Panc1 (cell line): ENCODE data around the gene PARD3. TPM values are rescaled to one million over a fixed set of nuclear protein-coding genes. Genes with fewer than 3 reads are reported as not detected.

Source experiments
- ATAC-seq: fragments of 200-7000 bp; cut with Tn5 transposase; 2 replicates; pipeline ENCODE4 v1.9.1; 2020; ENCODE audit warnings: mild to moderate bottlenecking, moderate library complexity
- BruUV-seq: library from RNA; stranded (reverse); fragments of 400-500 nt; replicated peaks from 2 replicates; lab custom pipeline; 2021; lab: Mats Ljungman, UMichigan
- CTCF ChIA-PET: fragments of 300-600 bp; sonication (Branson Sonifier 250); formaldehyde crosslinking; loops from one replicate; lab custom pipeline; 2022; ENCODE audit warnings: antibody characterized with exemption; lab: Charles Lee
- POLR2A ChIA-PET: fragments of 300-600 bp; sonication (Branson Sonifier 250); formaldehyde crosslinking; loops from one replicate; lab custom pipeline; 2022; ENCODE audit warnings: antibody characterized with exemption; lab: Charles Lee
- DNase-seq: peaks from one replicate; pipeline ENCODE4 v3.0.0-alpha.2; 2010; ENCODE audit warnings: low read depth, low spot score
- H3K27ac ChIP-seq: 2 replicates; pipeline ENCODE4 v1.5.1; 2011; ENCODE audit warnings: mild to moderate bottlenecking, low read length, inconsistent platforms
- H3K27me3 ChIP-seq: fragments of 200-500 bp; sonication (Bioruptor generic); 2 replicates; pipeline ENCODE4 v1.6.0; 2014; ENCODE audit warnings: low read length, inconsistent platforms; ENCODE audit not compliant: control insufficient read depth, insufficient read depth
- H3K36me3 ChIP-seq: fragments of 200-500 bp; sonication (Bioruptor generic); 2 replicates; pipeline ENCODE4 v1.5.1; 2014; ENCODE audit warnings: inconsistent platforms, mild to moderate bottlenecking, low read length, moderate library complexity; ENCODE audit not compliant: control insufficient read depth, insufficient read depth
- H3K4me1 ChIP-seq: 2 replicates; pipeline ENCODE4 v1.5.1; 2011; ENCODE audit warnings: inconsistent platforms, mild to moderate bottlenecking, low read length, moderate library complexity; ENCODE audit not compliant: control insufficient read depth, insufficient read depth
- H3K4me3 ChIP-seq, 2 experiments: 2 replicates each; pipeline ENCODE4 v1.5.1; 2011 to 2012; ENCODE audit warnings: low read depth in 2 of 2, low read length in 2 of 2, mild to moderate bottlenecking in 2 of 2, inconsistent platforms in 1 of 2, moderate library complexity in 1 of 2
- H3K9me3 ChIP-seq: fragments of 200-500 bp; sonication (Bioruptor generic); 2 replicates; pipeline ENCODE4 v1.5.1; 2014; ENCODE audit warnings: low read depth, mild to moderate bottlenecking, inconsistent platforms, low read length, moderate library complexity; ENCODE audit not compliant: control insufficient read depth, insufficient read depth
- POLR2AphosphoS5 ChIP-seq: IDR thresholded peaks from 2 replicates; pipeline ENCODE4 v1.6.1; 2012; ENCODE audit warnings: mild to moderate bottlenecking, low read depth, low read length, moderate library complexity
- SIN3A ChIP-seq: IDR thresholded peaks from 2 replicates; pipeline ENCODE4 v1.6.1; 2012; ENCODE audit warnings: low read depth, mild to moderate bottlenecking, low read length, moderate library complexity, borderline replicate concordance; ENCODE audit not compliant: insufficient read depth
- TCF7L2 ChIP-seq: IDR thresholded peaks from 2 replicates; pipeline ENCODE4 v1.6.1; 2011; ENCODE audit warnings: mild to moderate bottlenecking, low read depth, low read length, inconsistent platforms
- in situ Hi-C: cut with HindIII; loops from 2 replicates; pipeline ENCODE4 v1.10.0; 2016; ENCODE audit warnings: low sequenced_read_pairs, low pct_unique_long_range_greater_than_20kb
- intact Hi-C: fragments of 100-400 bp; cut with micrococcal nuclease; formaldehyde crosslinking; loops from one replicate; pipeline ENCODE4 v1.10.0; 2022; ENCODE audit not compliant: unreplicated experiment
- total RNA-seq: library from RNA; stranded (reverse); gene quantifications from one replicate; pipeline ENCODE4 v1.2.1, GENCODE V29; 2021; ENCODE audit not compliant: unreplicated experiment
- TF ChIP-seq, protein P1 (sequence below): fragments of 450-650 bp; IDR thresholded peaks from 2 replicates; pipeline ENCODE4 v1.5.1; 2017; ENCODE audit warnings: mild to moderate bottlenecking
- TF ChIP-seq, protein P2 (sequence below), 2 experiments: IDR thresholded peaks; 2 replicates each; pipeline ENCODE4 v1.6.1; 2011 to 2012; ENCODE audit warnings: low read depth in 2 of 2, control low read depth in 1 of 2, low read length in 1 of 2, mild to moderate bottlenecking in 1 of 2, moderate library complexity in 1 of 2; ENCODE audit not compliant: insufficient read depth in 1 of 2

The PARD3 gene
- total RNA-seq, 1 experiment from 2014 or later: 29.8 TPM

DNA sequence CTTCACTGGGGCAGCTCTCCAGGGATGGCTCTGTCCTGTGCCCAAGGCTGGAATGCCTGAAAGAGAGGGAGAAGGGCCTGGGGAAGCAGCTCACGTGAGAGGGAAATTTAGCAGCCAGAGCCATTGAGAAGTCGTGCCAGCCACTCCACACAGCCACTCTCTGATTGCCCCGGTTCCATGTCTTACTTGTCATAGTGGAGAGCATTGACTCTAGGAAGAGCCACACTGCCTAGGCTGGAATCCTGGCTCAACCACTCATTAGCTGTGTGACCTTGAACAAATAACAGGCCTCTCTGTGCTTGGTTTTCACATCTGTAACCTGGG is 728.0 kb downstream of the PARD3 start:
- no TSS peak for BruUV-seq
- CTCF ChIA-PET: no interaction called here

DNA sequence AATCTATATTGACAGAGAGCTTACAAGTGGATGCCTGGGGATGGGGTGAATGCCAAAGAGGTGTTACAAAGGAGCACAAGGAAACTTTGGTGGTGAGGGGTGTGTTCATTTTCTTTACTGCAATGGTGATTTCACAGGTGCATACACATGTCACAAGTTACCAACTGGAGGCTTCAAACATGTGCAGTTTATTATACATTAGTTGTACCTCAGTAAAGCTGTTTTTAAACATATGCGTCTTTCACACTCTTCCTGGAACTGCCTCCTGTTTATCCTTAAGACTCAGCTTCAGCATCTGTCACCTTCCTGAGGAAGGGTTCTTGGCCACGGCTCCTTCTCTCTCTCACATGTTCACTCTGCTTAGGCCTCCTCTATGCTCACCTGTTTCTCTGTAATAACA is 731.5 kb downstream of the PARD3 start:
- ChIA-PET CTCF (no interaction called here), POLR2A (no interaction called here)
- no peaks in the 10 kb centered on the region for H3K36me3 ChIP-seq
- intact Hi-C loops: no loop called here
- H3K4me1 ChIP-seq: no peaks in the 10 kb centered on the region
- no peak overlapping the region for H3K27ac ChIP-seq
- TF ChIP-seq SIN3A (no peak), POLR2AphosphoS5 (no peak), TCF7L2 (no peak)
- TF ChIP-seq, protein P1, sequence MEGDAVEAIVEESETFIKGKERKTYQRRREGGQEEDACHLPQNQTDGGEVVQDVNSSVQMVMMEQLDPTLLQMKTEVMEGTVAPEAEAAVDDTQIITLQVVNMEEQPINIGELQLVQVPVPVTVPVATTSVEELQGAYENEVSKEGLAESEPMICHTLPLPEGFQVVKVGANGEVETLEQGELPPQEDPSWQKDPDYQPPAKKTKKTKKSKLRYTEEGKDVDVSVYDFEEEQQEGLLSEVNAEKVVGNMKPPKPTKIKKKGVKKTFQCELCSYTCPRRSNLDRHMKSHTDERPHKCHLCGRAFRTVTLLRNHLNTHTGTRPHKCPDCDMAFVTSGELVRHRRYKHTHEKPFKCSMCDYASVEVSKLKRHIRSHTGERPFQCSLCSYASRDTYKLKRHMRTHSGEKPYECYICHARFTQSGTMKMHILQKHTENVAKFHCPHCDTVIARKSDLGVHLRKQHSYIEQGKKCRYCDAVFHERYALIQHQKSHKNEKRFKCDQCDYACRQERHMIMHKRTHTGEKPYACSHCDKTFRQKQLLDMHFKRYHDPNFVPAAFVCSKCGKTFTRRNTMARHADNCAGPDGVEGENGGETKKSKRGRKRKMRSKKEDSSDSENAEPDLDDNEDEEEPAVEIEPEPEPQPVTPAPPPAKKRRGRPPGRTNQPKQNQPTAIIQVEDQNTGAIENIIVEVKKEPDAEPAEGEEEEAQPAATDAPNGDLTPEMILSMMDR: no peak
- TF ChIP-seq, protein P2, sequence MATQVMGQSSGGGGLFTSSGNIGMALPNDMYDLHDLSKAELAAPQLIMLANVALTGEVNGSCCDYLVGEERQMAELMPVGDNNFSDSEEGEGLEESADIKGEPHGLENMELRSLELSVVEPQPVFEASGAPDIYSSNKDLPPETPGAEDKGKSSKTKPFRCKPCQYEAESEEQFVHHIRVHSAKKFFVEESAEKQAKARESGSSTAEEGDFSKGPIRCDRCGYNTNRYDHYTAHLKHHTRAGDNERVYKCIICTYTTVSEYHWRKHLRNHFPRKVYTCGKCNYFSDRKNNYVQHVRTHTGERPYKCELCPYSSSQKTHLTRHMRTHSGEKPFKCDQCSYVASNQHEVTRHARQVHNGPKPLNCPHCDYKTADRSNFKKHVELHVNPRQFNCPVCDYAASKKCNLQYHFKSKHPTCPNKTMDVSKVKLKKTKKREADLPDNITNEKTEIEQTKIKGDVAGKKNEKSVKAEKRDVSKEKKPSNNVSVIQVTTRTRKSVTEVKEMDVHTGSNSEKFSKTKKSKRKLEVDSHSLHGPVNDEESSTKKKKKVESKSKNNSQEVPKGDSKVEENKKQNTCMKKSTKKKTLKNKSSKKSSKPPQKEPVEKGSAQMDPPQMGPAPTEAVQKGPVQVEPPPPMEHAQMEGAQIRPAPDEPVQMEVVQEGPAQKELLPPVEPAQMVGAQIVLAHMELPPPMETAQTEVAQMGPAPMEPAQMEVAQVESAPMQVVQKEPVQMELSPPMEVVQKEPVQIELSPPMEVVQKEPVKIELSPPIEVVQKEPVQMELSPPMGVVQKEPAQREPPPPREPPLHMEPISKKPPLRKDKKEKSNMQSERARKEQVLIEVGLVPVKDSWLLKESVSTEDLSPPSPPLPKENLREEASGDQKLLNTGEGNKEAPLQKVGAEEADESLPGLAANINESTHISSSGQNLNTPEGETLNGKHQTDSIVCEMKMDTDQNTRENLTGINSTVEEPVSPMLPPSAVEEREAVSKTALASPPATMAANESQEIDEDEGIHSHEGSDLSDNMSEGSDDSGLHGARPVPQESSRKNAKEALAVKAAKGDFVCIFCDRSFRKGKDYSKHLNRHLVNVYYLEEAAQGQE (IDR thresholded peaks at IDR 0.05; ENCODE audit: insufficient read depth in 1 of 2, low read depth in 2 of 2, low read length in 1 of 2): no peak
- BruUV-seq: no TSS peak
- no peak overlapping the region for H3K4me3 ChIP-seq
- DNase-seq (no peak), ATAC-seq (no peak)
- in situ Hi-C loops: no loop called here
- H3K9me3 ChIP-seq: no peaks in the 10 kb centered on the region
- no peaks in the 10 kb centered on the region for H3K27me3 ChIP-seq

More for the DNA sequence above, 728.0 kb downstream of the PARD3 start:
- ATAC-seq (no peak), DNase-seq (no peak)
- Histone ChIP-seq H3K36me3 (no peaks in the 10 kb centered on the region), H3K9me3 (no peaks in the 10 kb centered on the region), H3K4me3 (no peak overlapping the region), H3K4me1 (no peaks in the 10 kb centered on the region), H3K27ac (no peak overlapping the region), H3K27me3 (no peaks in the 10 kb centered on the region)
- POLR2A ChIA-PET: no interaction called here
- intact Hi-C loops: no loop called here
- TF ChIP-seq, protein P2 (IDR thresholded peaks at IDR 0.05; ENCODE audit: insufficient read depth in 1 of 2, low read depth in 2 of 2, low read length in 1 of 2): no peak
- TF ChIP-seq POLR2AphosphoS5: no peak
- in situ Hi-C loops: no loop called here
